SIG-M5 treated with dmso at 0.1 percent for 504 hours (cell line): Measurements from ENCODE around the gene CHRNG.
"Not testable (repeated sequence)": the region's sequence is repeated elsewhere in the genome, so short reads cannot be mapped to it uniquely, and the experiment has no call there.

ENCODE experiments used
- DNase-seq: peaks from one replicate; lab custom pipeline; 2025; ENCODE audit not compliant: unreplicated experiment; lab: John Stamatoyannopoulos, UW

The CHRNG gene

GRCh38 chr2:232526372-232526941, 13.0 kb upstream of the CHRNG start:
- no peak for DNase-seq

GRCh38 chr2:232527905-232528470, 11.5 kb upstream of the CHRNG start:
- DNase-seq = no peak

- no peak for DNase-seq
Observed at GRCh38 chr2:232528746-232529460, 10.6 kb upstream of the CHRNG start.

- no peak for DNase-seq
Observed at GRCh38 chr2:232529806-232530547, 9.5 kb upstream of the CHRNG start.

- no peak for DNase-seq
Observed at GRCh38 chr2:232530626-232531260, 8.7 kb upstream of the CHRNG start.

- DNase-seq = no peak
Observed at GRCh38 chr2:232532419-232532818, 7.1 kb upstream of the CHRNG start.

GRCh38 chr2:232532821-232533220, 6.7 kb upstream of the CHRNG start:
- not testable (repeated sequence) for DNase-seq

GRCh38 chr2:232533944-232534710, 5.4 kb upstream of the CHRNG start:
- no peak for DNase-seq

- no peak for DNase-seq
Observed at GRCh38 chr2:232534940-232535651, 4.4 kb upstream of the CHRNG start.

GRCh38 chr2:232535761-232536530, 3.5 kb upstream of the CHRNG start:
- no peak for DNase-seq

GRCh38 chr2:232537079-232537478, 2.4 kb upstream of the CHRNG start:
- DNase-seq = no peak

- no peak for DNase-seq
Observed at GRCh38 chr2:232537499-232537898, 2.0 kb upstream of the CHRNG start.

- DNase-seq = no peak
Observed at GRCh38 chr2:232538671-232539070, 821 bp upstream of the CHRNG start.

- DNase-seq = no peak
Observed at GRCh38 chr2:232540441-232541041, 1.0 kb downstream of the CHRNG start.

GRCh38 chr2:232541195-232541960, 1.9 kb downstream of the CHRNG start:
- DNase-seq = no peak

GRCh38 chr2:232541961-232542714, 2.6 kb downstream of the CHRNG start:
- no peak for DNase-seq

GRCh38 chr2:232542715-232543467, 3.4 kb downstream of the CHRNG start:
- no peak for DNase-seq
